ENCODE data around the gene SGCA.

- TF ChIP-seq POLR2A (IDR thresholded peaks at IDR 0.05; ENCODE audit: low read depth, low read length) (no peak), SPI1 (IDR thresholded peaks at IDR 0.05; ENCODE audit: low read depth, low read length) (no peak)
Observed at GRCh38 chr17:50221864-50222545, 56.2 kb downstream of the SGCA start.
